ENCODE data around the gene CACNA1C. TPM values are rescaled to one million over a fixed set of nuclear protein-coding genes. Genes with fewer than 3 reads are reported as not detected.

The CACNA1C gene
- total RNA-seq, 5 donors from 2014 or later (not counting 1 experiment from before 2014, with no cell fraction given), result 0.10 to 0.26 (median 0.16) TPM

DNA sequence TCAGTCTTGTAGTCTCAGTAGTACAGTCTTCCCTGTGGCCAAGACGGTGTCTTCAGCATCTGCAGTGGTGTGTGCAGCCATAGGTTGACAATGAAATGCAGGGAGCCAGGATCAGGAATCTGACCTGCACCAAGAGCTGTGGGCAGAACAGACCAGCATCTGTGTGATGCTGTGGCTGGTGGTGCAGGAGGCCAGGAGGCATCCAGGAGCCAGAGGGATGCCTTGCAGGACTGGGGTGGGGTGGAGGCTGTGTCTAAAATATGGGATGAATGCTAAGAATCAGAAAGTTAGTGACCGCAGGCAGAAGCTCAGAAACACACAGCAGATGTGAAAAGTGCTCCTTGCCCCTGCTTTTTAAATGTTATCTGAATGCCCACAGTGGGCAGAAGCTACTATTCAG, 209.7 kb downstream of the CACNA1C start:
- POLR2A ChIA-PET, result no interaction called here
- H3K9me3 Mint-ChIP-seq, result no peaks in the 10 kb centered on the region
- DNase-seq (no peak), ATAC-seq (replicated peaks in 1 of 4) (no peak)
- H3K4me1 Mint-ChIP-seq, result peaks cover 0 to 10% (median 7%) of the 10 kb centered on the region in 3 donors
- Histone ChIP-seq H3K36me3 (ENCODE audit: control insufficient read depth in 2 of 2, extremely low read depth in 1 of 2, insufficient read depth in 1 of 2, low read length in 1 of 2) (no peaks in the 10 kb centered on the region), H3K27me3 (replicated peaks in 1 of 2; ENCODE audit: control insufficient read depth in 2 of 2, extremely low read depth in 1 of 2, insufficient read depth in 2 of 2, low read length in 1 of 2) (peaks cover 0 to 2% of the 10 kb centered on the region in 2 experiments), H3K4me3 (ENCODE audit: control insufficient read depth in 1 of 2, extremely low read depth in 1 of 2, low read length in 1 of 2) (no peak overlapping the region), H3K27ac (ENCODE audit: low read length) (no peak overlapping the region), H3K4me1 (ENCODE audit: control insufficient read depth in 1 of 2, extremely low read depth in 1 of 2, insufficient read depth in 2 of 2, low read length in 2 of 2) (peaks cover 3 to 8% of the 10 kb centered on the region in 2 experiments), H3K9me3 (no peaks in the 10 kb centered on the region)
- H3K27ac Mint-ChIP-seq, result no peak overlapping the region
- CTCF ChIA-PET, result no interaction called here
- H3K4me3 Mint-ChIP-seq, result no peak overlapping the region
- WGBS (ENCODE audit: insufficient coverage), result 86% methylated on average over 1 of the region's 2 CpGs
- H3K27me3 Mint-ChIP-seq, result peaks cover 0 to 3% of the 10 kb centered on the region in 2 donors
- H3K36me3 Mint-ChIP-seq, result no peaks in the 10 kb centered on the region

DNA sequence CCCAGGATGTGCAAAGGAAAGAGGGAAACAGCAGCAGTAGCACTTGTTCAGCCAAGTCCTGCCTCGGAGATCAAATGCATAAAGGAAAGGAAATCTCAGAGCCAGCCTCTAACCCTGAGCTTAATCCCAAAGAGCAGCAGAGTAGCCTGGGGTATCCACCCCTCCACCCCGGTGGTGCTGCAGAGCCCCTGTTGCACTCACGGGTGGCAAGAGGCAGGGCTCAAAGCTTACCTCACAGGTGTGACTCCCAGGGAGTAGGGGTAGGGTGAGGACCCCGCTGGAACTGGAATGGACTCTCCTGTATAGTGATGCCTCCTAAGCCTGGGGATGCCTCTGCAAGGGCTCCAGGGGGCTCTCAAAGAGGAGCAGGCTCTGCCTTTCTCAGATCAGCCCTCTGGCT, 211.1 kb downstream of the CACNA1C start:
- Mint-ChIP-seq H3K9me3 (no peaks in the 10 kb centered on the region), H3K4me3 (no peak overlapping the region), H3K4me1 (peaks cover 0 to 9% (median 7%) of the 10 kb centered on the region in 3 donors), H3K27ac (no peak overlapping the region), H3K27me3 (no peaks in the 10 kb centered on the region), H3K36me3 (no peaks in the 10 kb centered on the region)
- POLR2A ChIA-PET, result no interaction called here
- no peak overlapping the region for H3K27ac ChIP-seq (ENCODE audit: low read length)
- H3K4me3 ChIP-seq (ENCODE audit: control insufficient read depth in 1 of 2, extremely low read depth in 1 of 2, low read length in 1 of 2), result no peak overlapping the region
- DNase-seq (no peak), ATAC-seq (replicated peaks in 1 of 4) (no peak)
- no peaks in the 10 kb centered on the region for H3K36me3 ChIP-seq (ENCODE audit: control insufficient read depth in 2 of 2, extremely low read depth in 1 of 2, insufficient read depth in 1 of 2, low read length in 1 of 2)
- CTCF ChIA-PET, result no interaction called here
- H3K4me1 ChIP-seq (ENCODE audit: control insufficient read depth in 1 of 2, extremely low read depth in 1 of 2, insufficient read depth in 2 of 2, low read length in 2 of 2), result peaks cover 3 to 5% of the 10 kb centered on the region in 2 experiments
- no peaks in the 10 kb centered on the region for H3K9me3 ChIP-seq
- WGBS (ENCODE audit: insufficient coverage), result 38% methylated on average over 2 of the region's 4 CpGs
- H3K27me3 ChIP-seq (replicated peaks in 1 of 2; ENCODE audit: control insufficient read depth in 2 of 2, extremely low read depth in 1 of 2, insufficient read depth in 2 of 2, low read length in 1 of 2), result peaks cover 0 to 8% of the 10 kb centered on the region in 2 experiments

DNA sequence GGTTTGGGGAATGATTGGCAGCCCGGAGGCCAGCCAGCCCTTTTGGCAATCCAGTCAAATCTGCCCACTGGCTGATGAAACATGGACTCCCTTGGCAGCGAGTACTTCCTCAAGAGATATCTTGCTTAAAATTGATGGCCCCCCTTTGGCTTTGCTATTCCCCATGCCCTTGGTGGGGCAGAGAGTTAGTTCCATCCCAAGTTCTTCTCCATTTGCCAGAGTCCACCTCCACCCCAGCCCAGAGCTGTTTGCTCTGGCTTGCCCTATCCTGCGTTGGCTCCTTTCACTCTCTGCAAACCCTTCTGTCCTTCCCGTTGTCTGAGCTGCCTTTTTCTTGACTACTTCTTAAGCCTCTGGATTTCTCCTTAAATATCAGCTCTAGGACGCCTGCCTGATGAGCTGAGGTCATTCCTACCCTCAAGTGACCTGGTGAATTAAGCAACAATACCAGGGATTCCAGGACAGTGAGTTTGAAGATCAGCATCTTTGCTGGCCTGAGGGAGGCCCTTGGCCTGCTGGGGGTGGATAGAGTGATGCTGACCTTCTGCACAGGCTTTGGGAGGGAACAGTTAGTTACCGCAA, 212.0 kb downstream of the CACNA1C start:
- Histone ChIP-seq H3K27me3 (replicated peaks in 1 of 2; ENCODE audit: control insufficient read depth in 2 of 2, extremely low read depth in 1 of 2, insufficient read depth in 2 of 2, low read length in 1 of 2) (peaks cover 0 to 8% of the 10 kb centered on the region in 2 experiments), H3K4me1 (ENCODE audit: control insufficient read depth in 1 of 2, extremely low read depth in 1 of 2, insufficient read depth in 2 of 2, low read length in 2 of 2) (peaks cover 0 to 2% of the 10 kb centered on the region in 2 experiments), H3K27ac (ENCODE audit: low read length) (no peak overlapping the region), H3K36me3 (ENCODE audit: control insufficient read depth in 2 of 2, extremely low read depth in 1 of 2, insufficient read depth in 1 of 2, low read length in 1 of 2) (no peaks in the 10 kb centered on the region), H3K4me3 (ENCODE audit: control insufficient read depth in 1 of 2, extremely low read depth in 1 of 2, low read length in 1 of 2) (no peak overlapping the region), H3K9me3 (no peaks in the 10 kb centered on the region)
- DNase-seq, result no peak
- CTCF ChIA-PET, result no interaction called here
- Mint-ChIP-seq H3K4me3 (no peak overlapping the region), H3K27me3 (peaks cover 0 to 3% of the 10 kb centered on the region in 2 donors), H3K27ac (no peak overlapping the region), H3K4me1 (peaks cover 0 to under 1% (median 0%) of the 10 kb centered on the region in 3 donors), H3K9me3 (no peaks in the 10 kb centered on the region), H3K36me3 (no peaks in the 10 kb centered on the region)
- no peak for ATAC-seq (replicated peaks in 1 of 4)
- POLR2A ChIA-PET, result no interaction called here
- 57% methylated on average over 4 of the region's 6 CpGs for WGBS (ENCODE audit: insufficient coverage)

DNA sequence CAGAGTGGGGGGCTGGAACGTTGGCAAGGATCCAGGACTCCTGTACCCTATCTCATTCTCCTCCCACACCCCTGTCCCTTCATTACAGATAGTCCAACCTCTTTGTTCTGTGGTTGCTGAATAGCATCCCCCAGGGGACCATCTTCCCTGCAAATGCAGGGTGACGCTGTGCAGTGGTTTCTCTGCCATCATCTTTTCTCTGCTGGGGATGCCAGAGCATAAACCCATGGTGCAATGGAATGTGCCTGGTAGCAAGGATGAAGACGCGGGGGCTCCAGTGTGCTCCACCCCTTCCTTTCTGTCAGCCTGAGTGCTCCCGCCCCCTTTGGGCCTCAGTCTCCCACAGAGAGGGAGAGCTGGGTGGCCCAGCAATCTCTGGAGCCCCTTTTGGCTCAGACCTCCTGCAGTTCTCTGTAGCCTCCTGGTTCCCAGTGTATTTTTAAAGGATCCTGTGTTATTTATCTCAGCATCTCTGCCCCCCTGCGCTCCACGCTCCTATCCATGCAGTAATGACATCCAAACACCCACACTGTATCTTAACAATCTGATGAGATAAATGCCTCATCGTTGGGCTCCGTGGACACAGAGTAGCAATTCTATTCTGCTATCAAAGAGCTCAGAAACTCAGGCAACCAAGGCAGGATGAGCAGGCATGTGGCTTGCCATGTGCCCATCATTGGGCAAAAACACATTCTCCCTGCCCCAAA, 212.8 kb downstream of the CACNA1C start:
- no peaks in the 10 kb centered on the region for H3K9me3 ChIP-seq
- no peak overlapping the region for H3K27ac ChIP-seq (ENCODE audit: low read length)
- no peaks in the 10 kb centered on the region for H3K36me3 ChIP-seq (ENCODE audit: control insufficient read depth in 2 of 2, extremely low read depth in 1 of 2, insufficient read depth in 1 of 2, low read length in 1 of 2)
- H3K4me1 ChIP-seq (ENCODE audit: control insufficient read depth in 1 of 2, extremely low read depth in 1 of 2, insufficient read depth in 2 of 2, low read length in 2 of 2), result no peaks in the 10 kb centered on the region
- H3K4me3 Mint-ChIP-seq, result no peak overlapping the region
- no peaks in the 10 kb centered on the region for H3K4me1 Mint-ChIP-seq
- ChIA-PET CTCF (no interaction called here), POLR2A (no interaction called here)
- H3K27me3 Mint-ChIP-seq, result peaks cover 0 to 3% of the 10 kb centered on the region in 2 donors
- 56% methylated on average over 6 of the region's 9 CpGs for WGBS (ENCODE audit: insufficient coverage)
- no peak for ATAC-seq (replicated peaks in 1 of 4)
- no peaks in the 10 kb centered on the region for H3K36me3 Mint-ChIP-seq
- DNase-seq, result no peak
- no peak overlapping the region for H3K4me3 ChIP-seq (ENCODE audit: control insufficient read depth in 1 of 2, extremely low read depth in 1 of 2, low read length in 1 of 2)
- peaks cover 0 to 8% of the 10 kb centered on the region in 2 experiments for H3K27me3 ChIP-seq (replicated peaks in 1 of 2; ENCODE audit: control insufficient read depth in 2 of 2, extremely low read depth in 1 of 2, insufficient read depth in 2 of 2, low read length in 1 of 2)
- no peaks in the 10 kb centered on the region for H3K9me3 Mint-ChIP-seq
- no peak overlapping the region for H3K27ac Mint-ChIP-seq

DNA sequence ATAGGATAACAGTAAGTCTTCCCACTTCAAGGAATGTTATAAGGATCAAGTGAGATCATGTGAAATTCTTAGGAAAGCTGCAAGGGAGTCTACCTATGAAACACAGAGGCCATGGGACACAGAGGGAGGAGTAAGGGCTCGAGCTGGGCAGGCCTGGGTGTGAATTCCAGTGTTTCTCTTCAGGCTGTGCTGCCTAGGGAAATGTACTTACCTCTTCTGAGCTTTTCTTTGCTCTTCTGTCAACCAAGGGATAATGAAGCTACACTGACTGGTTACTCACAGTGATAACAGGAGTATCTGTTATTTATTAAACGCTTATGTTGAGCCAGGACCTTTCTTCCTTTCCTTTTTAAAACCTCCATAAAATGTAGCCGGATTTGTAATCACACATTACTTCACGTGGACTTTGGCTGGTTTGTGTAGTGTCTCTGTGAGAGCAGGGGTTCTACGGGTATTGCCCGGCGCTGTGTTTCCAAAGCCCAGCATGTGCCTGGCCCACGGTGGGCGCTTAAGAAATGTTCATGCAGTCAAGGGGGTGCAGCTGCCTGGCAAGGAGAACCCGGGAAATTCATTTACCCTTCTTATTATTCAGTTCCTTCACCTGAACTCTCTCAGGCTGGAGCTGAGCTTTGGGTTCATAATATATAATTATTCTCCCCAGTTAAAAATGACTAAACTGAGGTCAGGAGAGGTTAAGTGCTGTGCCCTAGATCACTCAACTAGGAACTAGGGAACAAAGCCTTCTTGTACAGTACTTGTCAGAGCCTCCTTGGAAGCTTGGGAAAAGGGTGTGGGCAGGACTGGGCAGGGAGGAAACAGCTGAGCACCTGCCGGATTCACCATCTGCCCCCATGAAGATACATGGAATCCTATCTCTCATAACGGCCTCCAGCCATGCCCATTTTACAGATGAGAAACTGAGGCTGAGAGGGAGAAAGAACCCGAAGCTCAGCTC, 214.2 kb downstream of the CACNA1C start:
- H3K27ac ChIP-seq (ENCODE audit: low read length), result no peak overlapping the region

DNA sequence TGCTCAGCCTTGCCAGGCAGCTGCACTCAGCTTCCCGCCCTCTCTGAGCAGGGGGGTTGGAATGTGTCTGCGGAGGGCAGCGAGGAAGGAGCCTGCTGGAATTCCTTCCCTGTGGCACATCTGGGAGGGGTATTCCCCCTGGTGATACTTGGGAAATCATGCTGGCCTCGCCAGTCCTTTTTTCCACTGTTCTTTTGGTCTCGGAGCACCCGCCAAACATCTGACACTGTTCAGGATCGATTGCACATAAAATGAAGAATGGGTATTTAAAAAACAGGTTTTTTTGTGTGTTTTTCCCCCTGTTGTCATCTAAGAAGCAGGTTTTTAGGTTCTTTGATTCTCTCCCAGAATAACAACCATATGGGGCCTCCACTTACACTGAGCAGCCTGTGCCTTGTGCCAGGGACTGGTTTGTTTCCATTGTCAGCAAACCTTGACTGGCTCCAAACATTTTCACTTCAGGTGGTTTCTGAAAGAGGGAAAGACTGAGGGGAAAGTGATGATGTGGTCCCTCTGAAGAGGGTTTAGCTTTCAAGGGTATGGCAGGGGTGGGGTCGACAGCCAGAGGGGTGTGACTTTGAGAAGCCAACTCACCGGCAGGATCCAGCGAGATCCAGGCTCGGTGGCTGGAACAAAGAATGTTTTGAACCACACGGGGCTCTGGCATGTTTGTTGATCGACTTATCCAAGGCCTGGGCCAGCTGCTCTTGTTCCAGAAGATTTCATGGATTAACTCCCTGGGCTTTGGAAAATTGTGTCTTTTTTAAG, 215.1 kb downstream of the CACNA1C start:
- Mint-ChIP-seq H3K27ac (no peak overlapping the region), H3K36me3 (no peaks in the 10 kb centered on the region), H3K9me3 (no peaks in the 10 kb centered on the region), H3K4me1 (no peaks in the 10 kb centered on the region), H3K27me3 (peaks cover 0 to 3% of the 10 kb centered on the region in 2 donors), H3K4me3 (no peak overlapping the region)
- H3K36me3 ChIP-seq (ENCODE audit: control insufficient read depth in 2 of 2, extremely low read depth in 1 of 2, insufficient read depth in 1 of 2, low read length in 1 of 2), result no peaks in the 10 kb centered on the region
- whole genome bisulfite sequencing (ENCODE audit: insufficient coverage), result 71% methylated on average over 10 of the region's 13 CpGs
- no peak overlapping the region for H3K4me3 ChIP-seq (ENCODE audit: control insufficient read depth in 1 of 2, extremely low read depth in 1 of 2, low read length in 1 of 2)
- ChIA-PET CTCF (no interaction called here), POLR2A (no interaction called here)
- DNase-seq, result no peak
- no peaks in the 10 kb centered on the region for H3K4me1 ChIP-seq (ENCODE audit: control insufficient read depth in 1 of 2, extremely low read depth in 1 of 2, insufficient read depth in 2 of 2, low read length in 2 of 2)
- H3K27me3 ChIP-seq (replicated peaks in 1 of 2; ENCODE audit: control insufficient read depth in 2 of 2, extremely low read depth in 1 of 2, insufficient read depth in 2 of 2, low read length in 1 of 2), result peaks cover 0 to 11% of the 10 kb centered on the region in 2 experiments
- H3K27ac ChIP-seq (ENCODE audit: low read length), result no peak overlapping the region
- no peaks in the 10 kb centered on the region for H3K9me3 ChIP-seq
- no peak for ATAC-seq (replicated peaks in 1 of 4)

More for the DNA sequence above, 214.2 kb downstream of the CACNA1C start:
- H3K4me1 ChIP-seq (ENCODE audit: control insufficient read depth in 1 of 2, extremely low read depth in 1 of 2, insufficient read depth in 2 of 2, low read length in 2 of 2), result no peaks in the 10 kb centered on the region
- H3K27me3 Mint-ChIP-seq, result peaks cover 0 to 3% of the 10 kb centered on the region in 2 donors
- no peak overlapping the region for H3K4me3 Mint-ChIP-seq
- ChIA-PET CTCF (interaction anchor here in 1 of 2 donors (0.5 kb wide), 1 partner anchor 17 kb away, joined by 3 read pairs; no protein-coding TSS in a partner anchor), POLR2A (no interaction called here)
- no peaks in the 10 kb centered on the region for H3K9me3 ChIP-seq
- H3K36me3 Mint-ChIP-seq, result no peaks in the 10 kb centered on the region
- ATAC-seq (replicated peaks in 1 of 4), result no peak
- H3K9me3 Mint-ChIP-seq, result no peaks in the 10 kb centered on the region
- H3K27ac Mint-ChIP-seq, result no peak overlapping the region
- H3K27me3 ChIP-seq (replicated peaks in 1 of 2; ENCODE audit: control insufficient read depth in 2 of 2, extremely low read depth in 1 of 2, insufficient read depth in 2 of 2, low read length in 1 of 2), result peaks cover 0 to 11% of the 10 kb centered on the region in 2 experiments
- no peaks in the 10 kb centered on the region for H3K4me1 Mint-ChIP-seq
- WGBS (ENCODE audit: insufficient coverage), result 68% methylated on average over 4 of the region's 13 CpGs
- no peaks in the 10 kb centered on the region for H3K36me3 ChIP-seq (ENCODE audit: control insufficient read depth in 2 of 2, extremely low read depth in 1 of 2, insufficient read depth in 1 of 2, low read length in 1 of 2)
- no peak for DNase-seq
- no peak overlapping the region for H3K4me3 ChIP-seq (ENCODE audit: control insufficient read depth in 1 of 2, extremely low read depth in 1 of 2, low read length in 1 of 2)

Measured in T-cell (primary cell).